Fibroblast of skin of right quadriceps (primary cell): ENCODE results near the gene SOX13.
A peak's percentile ranks its signal among the peaks of the same experiment; 100 is the strongest.

Source experiments
- DNase-seq: peaks from one replicate; pipeline ENCODE4 v3.0.0-alpha.2; 2013

Gene SOX13

GRCh38 chr1:204108312-204109141 is 35.6 kb downstream of the SOX13 start:
- no peak for DNase-seq

- DNase-seq = no peak
Observed at GRCh38 chr1:204110894-204111633, 38.1 kb downstream of the SOX13 start.

GRCh38 chr1:204112876-204113730 is 40.2 kb downstream of the SOX13 start:
- DNase-seq = no peak

GRCh38 chr1:204113896-204114295 is 41.0 kb downstream of the SOX13 start:
- DNase-seq = no peak

GRCh38 chr1:204114606-204115005 is 41.7 kb downstream of the SOX13 start:
- DNase-seq = no peak

GRCh38 chr1:204115116-204115515 is 42.2 kb downstream of the SOX13 start:
- no peak for DNase-seq

GRCh38 chr1:204116539-204116938 is 43.6 kb downstream of the SOX13 start:
- DNase-seq = no peak

- no peak for DNase-seq
Observed at GRCh38 chr1:204121840-204122555, 49.1 kb downstream of the SOX13 start.

GRCh38 chr1:204123376-204123775 is 50.5 kb downstream of the SOX13 start:
- no peak for DNase-seq

GRCh38 chr1:204124639-204125038 is 51.7 kb downstream of the SOX13 start:
- DNase-seq = no peak

GRCh38 chr1:204125759-204126351 is 52.9 kb downstream of the SOX13 start:
- no peak for DNase-seq

GRCh38 chr1:204126386-204126785 is 53.5 kb downstream of the SOX13 start:
- no peak for DNase-seq

- no peak for DNase-seq
Observed at GRCh38 chr1:204126956-204127355, 54.0 kb downstream of the SOX13 start.

- peak; percentile 85 for DNase-seq
Observed at GRCh38 chr1:204127597-204128242, 54.8 kb downstream of the SOX13 start.

GRCh38 chr1:204128464-204128963 is 55.6 kb downstream of the SOX13 start:
- DNase-seq = no peak

- DNase-seq = peak; percentile 63
Observed at GRCh38 chr1:204128964-204129896, 56.3 kb downstream of the SOX13 start.

- DNase-seq = no peak
Observed at GRCh38 chr1:204130178-204130577, 57.3 kb downstream of the SOX13 start.

GRCh38 chr1:204130981-204131892 is 58.3 kb downstream of the SOX13 start:
- peak; percentile 88 for DNase-seq

- DNase-seq = no peak
Observed at GRCh38 chr1:204131978-204132377, 59.1 kb downstream of the SOX13 start.
